ENCODE measurements around the gene ANXA4.

GRCh38 chr2:69791045-69791444 lies 49.1 kb downstream of the ANXA4 start:
- TF ChIP-seq CTCF (conservative IDR thresholded peaks at IDR 0.05; ENCODE audit: low read depth, low read length) (no peak), EZH2 (IDR thresholded peaks at IDR 0.05; ENCODE audit: low read length, unreplicated experiment) (no peak), EZH2phosphoT487 (IDR thresholded peaks at IDR 0.05; ENCODE audit: borderline replicate concordance, low read length) (no peak)

Data from PC-3 (cell line).